Stimulated activated CD4-positive, alpha-beta T cell treated with anti-CD3 and anti-CD28 coated beads, Interleukin-4, amount 100 ng/mL, for 24 hours (primary cell): Measurements from ENCODE around the gene GRIK4.

ENCODE experiments used
- DNase-seq: peaks from one replicate; pipeline ENCODE4 v3.0.0-alpha.2; 2020

Gene GRIK4

GRCh38 chr11:120827198-120827597 lies 315.6 kb downstream of the GRIK4 start:
- no peak for DNase-seq

DNA sequence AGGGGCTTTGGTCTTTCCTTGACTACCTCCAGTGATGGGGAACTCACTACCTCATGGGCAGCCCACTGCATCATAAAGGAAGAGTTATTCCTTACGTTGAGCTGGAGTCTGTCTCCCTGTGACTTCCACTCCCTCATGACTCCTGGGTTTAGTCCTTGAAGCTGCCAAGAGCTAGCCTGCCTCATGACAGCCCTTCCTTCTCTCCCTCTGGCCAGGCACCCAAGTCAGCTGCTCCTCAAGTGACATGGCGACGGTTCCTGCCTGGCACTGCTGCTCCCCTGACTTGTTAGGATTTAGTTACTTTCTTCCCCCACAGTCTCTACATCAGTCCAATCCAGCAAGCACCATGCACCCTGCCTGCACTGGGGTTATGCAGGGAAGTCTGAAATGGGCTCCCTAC lies 316.3 kb downstream of the GRIK4 start:
- DNase-seq = no peak

DNA sequence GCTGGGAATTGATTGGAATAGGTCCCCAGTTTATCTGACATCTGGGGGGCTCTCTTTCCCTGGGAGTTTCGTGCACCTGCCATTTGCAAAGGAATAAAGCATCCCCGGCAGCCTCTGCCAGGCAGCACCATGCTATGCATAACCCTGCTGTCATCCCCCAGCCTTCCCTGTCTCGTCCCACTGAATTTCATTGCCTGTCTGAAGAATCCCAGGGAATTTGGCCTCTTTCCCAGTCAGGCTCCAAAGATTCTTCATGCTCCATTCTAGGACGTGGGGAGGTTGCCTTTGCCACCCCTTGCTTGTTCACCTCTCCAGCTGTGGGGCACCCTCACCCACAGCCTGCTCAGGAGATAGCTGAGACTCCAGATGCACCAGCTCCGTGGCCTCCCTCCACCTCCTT lies 317.3 kb downstream of the GRIK4 start:
- DNase-seq = no peak

DNA sequence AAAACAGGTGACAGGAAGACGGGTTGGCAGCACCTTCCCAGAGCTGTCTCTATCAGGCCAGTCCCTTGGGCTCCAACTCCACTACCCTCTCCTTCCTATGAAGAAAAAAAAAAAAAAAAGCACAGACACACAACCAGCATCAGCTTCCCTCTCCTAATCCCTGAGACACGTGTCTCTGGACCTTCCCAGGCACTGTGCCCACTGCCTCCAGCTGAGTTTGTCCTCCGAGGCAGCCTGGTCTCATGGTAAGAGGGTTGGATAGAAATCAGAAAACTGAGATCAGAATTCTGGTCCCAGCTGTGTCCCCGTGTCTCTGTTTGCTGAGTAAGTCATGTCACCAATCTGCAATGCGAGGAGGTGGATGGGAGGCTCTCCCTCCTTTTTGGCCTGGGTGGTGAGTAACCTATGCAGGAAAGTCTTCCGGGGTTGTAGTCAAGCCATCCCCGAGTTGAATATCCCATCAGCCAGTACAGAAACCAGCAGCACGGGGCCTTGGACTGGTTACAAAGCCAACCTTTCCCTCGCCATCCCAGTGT lies 318.6 kb downstream of the GRIK4 start:
- DNase-seq = no peak

DNA sequence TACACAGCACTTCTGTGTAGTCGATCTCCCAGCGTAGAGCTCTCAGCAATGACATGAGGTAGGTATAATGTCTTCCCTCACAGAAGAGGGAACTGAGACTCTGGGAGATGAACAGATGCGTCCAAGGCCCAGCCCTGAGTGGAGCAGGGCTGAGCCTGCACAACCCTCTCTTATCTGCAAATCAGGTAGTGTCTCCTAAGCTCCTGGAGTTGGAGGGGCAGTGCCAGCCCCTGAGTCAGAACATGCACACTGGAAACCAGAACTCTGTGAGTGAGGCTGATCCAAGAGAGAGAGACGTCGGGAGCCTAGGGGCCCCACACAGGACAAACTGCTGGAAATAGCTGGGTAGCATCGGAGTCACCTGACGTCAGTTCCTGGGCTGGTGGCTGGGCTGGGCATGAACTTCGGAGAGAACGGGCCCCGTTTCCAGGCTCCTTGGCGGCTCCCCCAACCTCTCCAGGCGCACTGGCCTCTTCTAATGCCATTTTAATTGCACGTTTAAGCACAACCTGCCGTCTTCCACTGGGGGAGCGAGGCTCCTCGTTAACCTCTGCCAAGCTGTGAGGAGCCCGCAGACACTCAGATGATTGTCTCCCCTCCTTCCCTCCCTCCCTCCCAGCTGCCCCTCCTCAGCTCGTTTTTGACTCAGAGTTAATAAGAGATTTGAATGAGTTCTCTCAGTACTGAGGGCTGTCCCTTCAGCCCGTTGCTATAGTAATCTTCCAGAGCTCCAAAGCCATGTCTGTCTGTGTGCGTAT lies 321.1 kb downstream of the GRIK4 start:
- no peak for DNase-seq

DNA sequence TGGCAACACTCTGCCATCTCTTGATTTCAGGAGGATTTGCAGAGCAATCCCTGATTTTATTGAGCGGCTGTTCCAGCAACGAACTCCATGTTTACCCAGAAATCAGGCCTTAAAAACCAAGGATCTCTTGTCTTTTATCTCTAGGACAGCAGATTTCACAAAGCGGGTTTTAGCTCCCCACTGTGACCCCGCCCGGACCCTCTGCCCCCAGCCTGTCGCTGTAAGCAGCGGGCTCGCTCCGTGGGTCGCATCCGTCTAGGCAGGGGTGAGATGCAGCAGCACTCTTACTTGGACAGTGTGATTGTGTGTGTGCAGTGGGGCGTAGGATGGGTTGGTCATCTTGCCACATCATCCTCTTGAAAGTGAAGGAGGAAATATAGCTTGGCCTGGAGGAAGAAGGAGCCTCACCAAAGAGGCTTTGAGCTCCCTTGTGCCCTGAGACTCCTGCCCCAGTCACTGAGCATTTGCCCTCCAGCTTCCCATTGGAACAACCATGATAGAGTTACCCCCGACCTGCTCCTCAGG lies 323.2 kb downstream of the GRIK4 start:
- DNase-seq = no peak

- DNase-seq = peak; percentile 31
Observed at GRCh38 chr11:120835601-120836228, 324.2 kb downstream of the GRIK4 start.

GRCh38 chr11:120837696-120838095 lies 326.1 kb downstream of the GRIK4 start:
- DNase-seq = no peak

- DNase-seq = no peak
Observed at GRCh38 chr11:120839201-120839600, 327.7 kb downstream of the GRIK4 start.

- no peak for DNase-seq
Observed at GRCh38 chr11:120839846-120840402, 328.4 kb downstream of the GRIK4 start.

DNA sequence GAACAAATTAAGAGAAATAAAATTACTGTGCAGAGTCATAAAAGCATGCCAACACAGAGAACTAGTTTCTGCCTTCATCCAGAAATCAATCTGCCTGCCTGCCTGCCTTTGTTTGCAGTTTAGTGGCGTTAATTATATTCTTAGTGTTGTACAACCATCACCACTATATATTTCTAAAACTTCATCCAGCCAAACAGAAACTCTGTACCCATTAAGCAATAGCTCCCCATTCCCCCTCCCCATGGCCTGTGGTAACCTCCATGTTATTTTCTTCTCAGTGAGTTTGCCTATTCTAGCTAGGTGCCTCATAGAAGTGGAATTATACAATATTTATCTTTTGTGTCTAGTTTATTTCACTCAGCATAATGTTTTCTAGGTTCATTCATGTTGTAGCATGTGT lies 329.1 kb downstream of the GRIK4 start:
- DNase-seq = no peak

GRCh38 chr11:120841074-120841473 lies 329.5 kb downstream of the GRIK4 start:
- DNase-seq = no peak

GRCh38 chr11:120842195-120842594 lies 330.6 kb downstream of the GRIK4 start:
- DNase-seq = no peak

GRCh38 chr11:120853435-120853834 lies 341.9 kb downstream of the GRIK4 start:
- DNase-seq = no peak

DNA sequence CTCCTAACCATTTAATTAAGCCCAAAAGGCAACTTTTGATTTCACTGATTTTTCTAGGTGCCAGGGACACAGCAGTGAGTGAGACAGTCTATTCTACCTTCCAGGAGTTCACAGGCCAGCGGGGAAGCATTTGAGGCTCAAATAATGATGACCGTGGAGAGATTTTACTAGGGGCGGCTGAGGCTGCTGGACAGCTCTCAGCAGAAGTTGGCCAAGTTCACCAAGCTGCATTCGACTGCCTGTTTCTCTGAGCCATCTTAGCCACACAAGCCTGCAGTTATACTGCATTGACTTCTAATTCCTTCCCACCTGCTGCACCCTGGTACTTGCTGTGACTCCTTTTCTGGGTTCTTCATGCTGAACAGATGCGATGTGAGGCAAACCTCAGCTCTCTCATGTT lies 343.4 kb downstream of the GRIK4 start:
- DNase-seq = no peak

GRCh38 chr11:120857508-120857907 lies 346.0 kb downstream of the GRIK4 start:
- no peak for DNase-seq

DNA sequence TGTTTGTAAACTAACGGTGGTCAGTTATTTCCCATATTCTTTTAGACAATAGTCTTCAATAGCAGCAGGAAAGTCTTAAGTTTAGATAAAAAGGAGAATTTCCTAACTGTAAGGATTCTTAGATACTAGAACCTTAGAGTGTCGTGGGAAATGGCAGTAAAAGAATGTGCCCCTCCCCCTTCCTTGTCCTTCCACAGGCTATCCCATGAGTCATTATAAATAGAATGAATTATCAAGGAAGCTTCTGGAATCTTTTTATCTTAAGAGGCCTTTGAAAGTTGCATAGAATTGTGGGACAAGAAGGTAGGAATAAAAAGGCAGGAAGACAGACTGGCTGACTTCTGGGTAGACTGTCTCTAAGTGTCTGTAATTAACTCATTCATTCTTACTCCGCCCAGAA lies 347.2 kb downstream of the GRIK4 start:
- no peak for DNase-seq

DNA sequence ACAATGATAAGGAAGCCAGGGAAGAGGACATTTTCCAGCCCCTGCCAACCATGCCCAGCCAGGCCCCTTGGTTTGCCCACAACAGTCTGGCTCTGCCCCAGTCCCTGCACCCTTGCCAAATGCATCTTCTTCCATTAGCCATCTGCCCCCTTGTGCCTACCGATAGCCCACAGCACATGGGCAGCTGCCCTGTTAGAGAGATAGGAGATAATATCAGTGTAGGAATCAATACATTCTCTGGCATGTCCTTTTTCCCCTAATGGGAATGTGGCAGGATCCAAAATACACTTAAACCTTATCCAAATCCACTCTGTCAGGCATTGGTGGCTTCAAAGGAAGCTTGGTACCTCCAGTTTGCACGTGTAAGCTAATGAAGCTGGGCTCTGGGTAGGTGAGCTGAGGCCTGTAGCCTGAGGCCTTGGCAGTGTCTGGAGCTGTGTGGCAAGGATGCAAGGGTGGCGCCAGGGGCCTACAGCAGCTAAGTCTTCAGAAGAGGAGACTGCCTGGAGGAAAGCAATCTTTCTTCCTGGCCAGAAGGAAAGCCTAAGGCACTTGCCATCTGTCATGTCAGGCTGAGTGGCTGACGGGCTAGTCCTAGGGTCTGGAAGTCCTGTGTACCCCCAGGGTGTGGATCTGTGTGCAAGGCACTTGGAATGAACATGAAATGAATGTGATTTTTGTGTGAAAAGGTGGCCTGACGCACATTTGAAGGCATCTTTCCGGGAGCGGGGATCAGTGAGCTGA lies 348.2 kb downstream of the GRIK4 start:
- no peak for DNase-seq

GRCh38 chr11:120863359-120863758 lies 351.8 kb downstream of the GRIK4 start:
- DNase-seq = no peak

GRCh38 chr11:120867024-120867423 lies 355.5 kb downstream of the GRIK4 start:
- no peak for DNase-seq

GRCh38 chr11:120867531-120867930 lies 356.0 kb downstream of the GRIK4 start:
- no peak for DNase-seq

GRCh38 chr11:120867988-120868387 lies 356.4 kb downstream of the GRIK4 start:
- no peak for DNase-seq

GRCh38 chr11:120869097-120869496 lies 357.5 kb downstream of the GRIK4 start:
- DNase-seq = no peak
